Measurements from ENCODE around the gene UCK2. TPM values are rescaled to one million over a fixed set of nuclear protein-coding genes. Genes with fewer than 3 reads are reported as not detected.

UCK2 gene
- total and polyA plus RNA-seq, 10 of the 15 experiments (the other 5 are each of a cell fraction or from before 2014, with no cell fraction given): 55.3 to 106 (median 84.9) TPM

- no TSS peak for BruUV-seq (replicated peaks)
- peak; percentile 27 for ATAC-seq
- no peak for DNase-seq (ENCODE audit: low read depth, low spot score)
- Histone ChIP-seq H3K4me2 (ENCODE audit: control insufficient read depth, insufficient read depth) (peak overlapping the region; percentile 35; the same call in 1 of the 2 replicates), H3K4me3 (no peak overlapping the region), H3K4me1 (ENCODE audit: control insufficient read depth, insufficient read depth, low read length) (peaks cover 68% of the 10 kb centered on the region), H2AFZ (ENCODE audit: control insufficient read depth, low read depth, low read length) (no peak overlapping the region), H3K36me3 (ENCODE audit: control insufficient read depth in 2 of 2, insufficient read depth in 2 of 2, low read length in 1 of 2) (peaks cover 0 to 2% of the 10 kb centered on the region in 2 experiments; a peak in 3 of 4 replicates), H4K20me1 (ENCODE audit: control insufficient read depth, insufficient read depth) (no peaks in the 10 kb centered on the region), H3K27me3 (replicated peaks in 1 of 2; ENCODE audit: control insufficient read depth in 2 of 2, insufficient read depth in 2 of 2, low read length in 1 of 2) (no peaks in the 10 kb centered on the region), H3K27ac (ENCODE audit: control insufficient read depth, insufficient read depth) (peak overlapping the region; percentile 28), H3K9ac (ENCODE audit: control insufficient read depth, insufficient read depth, low read length) (no peak overlapping the region), H3K9me3 (replicated peaks; ENCODE audit: control insufficient read depth, insufficient read depth, low read length) (peaks cover 7% of the 10 kb centered on the region), H3K79me2 (ENCODE audit: control insufficient read depth, insufficient read depth, low read length) (peaks cover 93% of the 10 kb centered on the region)
- SMC1A ChIA-PET (ENCODE audit: uncharacterized antibody, unreplicated experiment): interaction anchor here (0.8 to 5.8 kb wide), 20 partner anchors 9 to 185 kb away, joined by 3 to 49 read pairs (median 6); no protein-coding TSS in a partner anchor
- POLR2A ChIA-PET: interaction anchor here (0.8 to 2.6 kb wide), 4 partner anchors 26 to 112 kb away, joined by 3 to 16 read pairs (median 3); partner anchors contain the start of gene UCK2
- in situ Hi-C loops (cut with MboI): loop anchor here (5.0 kb wide), 1 partner anchor 35 kb away; no protein-coding TSS in a partner anchor
- CTCF ChIA-PET: interaction anchor here (0.9 to 2.9 kb wide), 7 partner anchors 9 to 280 kb away, joined by 3 to 18 read pairs (median 8); no protein-coding TSS in a partner anchor
- intact Hi-C loops (cut with micrococcal nuclease; ENCODE audit: unreplicated experiment): loop anchor here (5.0 kb wide), 1 partner anchor 40 kb away; no protein-coding TSS in a partner anchor
- no peak for FAIRE-seq
- RAD21 ChIA-PET (ENCODE audit: unreplicated experiment): interaction anchor here (1.1 to 4.9 kb wide), 5 partner anchors 11 to 171 kb away, joined by 3 to 37 read pairs (median 12); partner anchors contain the start of gene UCK2
- WGBS (ENCODE audit: insufficient coverage, insufficient replicate concordance, low lambda C conversion rate, missing lambda C conversion rate): 53% methylated on average over 3 of the region's 3 CpGs
- no peak for TF ChIP-seq CHD2 (IDR thresholded peaks at IDR 0.05; ENCODE audit: borderline replicate concordance, low read depth, low read length)
- TF ChIP-seq IKZF2 (IDR thresholded peaks at IDR 0.05): peak; percentile 56 to 64
- TF ChIP-seq ASH2L (IDR thresholded peaks at IDR 0.05; ENCODE audit: borderline replicate concordance, low read depth): no peak
- no peak for TF ChIP-seq SKIL (IDR thresholded peaks at IDR 0.05; ENCODE audit: low read depth, poor library complexity, severe bottlenecking)
- TF ChIP-seq SMC3 (IDR thresholded peaks at IDR 0.05; ENCODE audit: borderline replicate concordance, low read length): no peak
- TF ChIP-seq RFX5 (IDR thresholded peaks at IDR 0.05; ENCODE audit: low read depth, low read length): no peak
- peak; percentile 35; the same call in 1 of the 2 replicates for TF ChIP-seq IKZF1 (conservative IDR thresholded peaks at IDR 0.05)
- TF ChIP-seq ZBTB11 (CRISPR knock-in tag; IDR thresholded peaks at IDR 0.05): no peak
- TF ChIP-seq FOXM1 (IDR thresholded peaks at IDR 0.05; ENCODE audit: low read depth, low read length): no peak
- TF ChIP-seq POLR2AphosphoS2 (IDR thresholded peaks at IDR 0.05; ENCODE audit: low read depth, low read length): no peak
- TF ChIP-seq YY1 (IDR thresholded peaks at IDR 0.05; ENCODE audit: low read depth, low read length): no peak
- no peak for TF ChIP-seq EED (IDR thresholded peaks at IDR 0.05; ENCODE audit: low read depth)
- no peak for TF ChIP-seq FOXK2 (IDR thresholded peaks at IDR 0.05)
- no peak for TF ChIP-seq DPF2 (IDR thresholded peaks at IDR 0.05)
- TF ChIP-seq ZSCAN29 (IDR thresholded peaks at IDR 0.05): no peak
- no peak for TF ChIP-seq BCLAF1 (IDR thresholded peaks at IDR 0.05)
Measured at GRCh38 chr1:165882168-165882837, 54.9 kb downstream of the UCK2 start.
